ENCODE results near the gene CRYBA2.

Gene CRYBA2

DNA sequence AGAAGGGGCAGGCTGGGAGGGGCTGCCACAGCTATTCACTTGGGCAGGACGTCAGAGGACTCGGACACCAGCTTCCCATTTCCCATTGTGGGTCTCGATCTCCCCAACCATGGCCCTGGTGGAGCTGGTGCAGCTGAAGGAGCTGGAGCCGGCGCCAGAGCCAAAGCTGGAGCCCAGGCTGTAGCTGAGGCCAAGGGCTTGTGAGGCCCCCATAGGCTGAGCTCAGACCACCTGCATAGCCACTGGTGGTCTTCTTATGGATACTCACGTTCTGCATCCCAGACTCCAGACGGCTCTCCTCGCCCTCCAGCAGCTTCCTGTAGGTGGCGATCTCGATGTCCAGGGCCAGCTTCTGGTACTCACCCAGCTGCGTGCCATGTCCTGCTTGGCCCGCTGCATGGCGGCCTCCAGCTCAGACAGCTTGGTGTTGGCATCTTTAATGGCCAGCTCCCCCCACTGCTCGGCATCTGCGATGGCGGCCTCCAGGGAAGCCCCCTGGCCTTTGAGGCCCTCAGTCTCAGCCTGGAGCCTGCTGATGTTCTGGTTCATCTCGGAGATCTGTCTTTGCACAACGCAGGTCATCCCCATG, 39.8 kb downstream of the CRYBA2 start:
- H3F3A ChIP-seq (ENCODE audit: insufficient read depth) = no peaks in the 10 kb centered on the region
- no peaks in the 10 kb centered on the region for H3K27me3 ChIP-seq (ENCODE audit: low read length)
- no peak overlapping the region for H3K4me2 ChIP-seq (ENCODE audit: low read depth, low read length, poor library complexity, severe bottlenecking)
- no peak overlapping the region for H2AFZ ChIP-seq (ENCODE audit: low read depth, low read length, severe bottlenecking)
- H3K9me2 ChIP-seq (replicated peaks; ENCODE audit: insufficient read depth, low read length) = no peaks in the 10 kb centered on the region
- no peaks in the 10 kb centered on the region for H3K9me3 ChIP-seq (ENCODE audit: insufficient read depth, low read length)
- H3K9ac ChIP-seq (ENCODE audit: low read length) = no peak overlapping the region
- TF ChIP-seq, protein P1, sequence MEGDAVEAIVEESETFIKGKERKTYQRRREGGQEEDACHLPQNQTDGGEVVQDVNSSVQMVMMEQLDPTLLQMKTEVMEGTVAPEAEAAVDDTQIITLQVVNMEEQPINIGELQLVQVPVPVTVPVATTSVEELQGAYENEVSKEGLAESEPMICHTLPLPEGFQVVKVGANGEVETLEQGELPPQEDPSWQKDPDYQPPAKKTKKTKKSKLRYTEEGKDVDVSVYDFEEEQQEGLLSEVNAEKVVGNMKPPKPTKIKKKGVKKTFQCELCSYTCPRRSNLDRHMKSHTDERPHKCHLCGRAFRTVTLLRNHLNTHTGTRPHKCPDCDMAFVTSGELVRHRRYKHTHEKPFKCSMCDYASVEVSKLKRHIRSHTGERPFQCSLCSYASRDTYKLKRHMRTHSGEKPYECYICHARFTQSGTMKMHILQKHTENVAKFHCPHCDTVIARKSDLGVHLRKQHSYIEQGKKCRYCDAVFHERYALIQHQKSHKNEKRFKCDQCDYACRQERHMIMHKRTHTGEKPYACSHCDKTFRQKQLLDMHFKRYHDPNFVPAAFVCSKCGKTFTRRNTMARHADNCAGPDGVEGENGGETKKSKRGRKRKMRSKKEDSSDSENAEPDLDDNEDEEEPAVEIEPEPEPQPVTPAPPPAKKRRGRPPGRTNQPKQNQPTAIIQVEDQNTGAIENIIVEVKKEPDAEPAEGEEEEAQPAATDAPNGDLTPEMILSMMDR (IDR thresholded peaks at IDR 0.05; ENCODE audit: insufficient read depth, low read length, poor library complexity, severe bottlenecking) = no peak
- TF ChIP-seq EZH2phosphoT487 (conservative IDR thresholded peaks at IDR 0.05; ENCODE audit: low read length) = no peak
- H3K4me3 ChIP-seq (ENCODE audit: insufficient read depth, low read length, poor library complexity, severe bottlenecking) = no peak overlapping the region
- no peaks in the 10 kb centered on the region for H4K20me1 ChIP-seq (ENCODE audit: low read depth, low read length)
- no peaks in the 10 kb centered on the region for H3K36me3 ChIP-seq (ENCODE audit: low read length)
- no peak overlapping the region for H3K27ac ChIP-seq (ENCODE audit: low read depth, low read length)
- H3K79me2 ChIP-seq (ENCODE audit: insufficient read depth, low read length) = no peaks in the 10 kb centered on the region

DNA sequence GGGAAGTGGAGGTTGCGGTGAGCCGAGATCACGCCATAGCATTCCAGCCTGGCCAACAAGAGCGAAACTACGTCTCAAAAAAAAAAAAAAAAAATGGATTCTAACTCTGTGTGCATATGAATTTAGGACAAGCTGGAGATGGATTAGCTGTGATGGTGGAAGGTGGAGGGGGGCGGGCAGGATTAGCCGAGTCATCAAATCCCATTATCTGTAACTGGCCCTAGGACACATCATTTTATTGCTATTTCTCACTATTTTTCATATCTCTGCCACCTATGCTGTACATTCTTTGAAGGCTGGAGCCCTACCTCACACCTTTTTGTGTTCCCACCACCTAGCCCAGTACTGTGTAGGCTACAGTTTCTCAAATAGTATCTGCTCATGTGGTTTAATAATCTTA, 41.1 kb downstream of the CRYBA2 start:
- Histone ChIP-seq H3K27me3 (ENCODE audit: low read length) (no peaks in the 10 kb centered on the region), H3K4me2 (ENCODE audit: low read depth, low read length, poor library complexity, severe bottlenecking) (no peak overlapping the region), H3F3A (ENCODE audit: insufficient read depth) (no peaks in the 10 kb centered on the region)

DNA sequence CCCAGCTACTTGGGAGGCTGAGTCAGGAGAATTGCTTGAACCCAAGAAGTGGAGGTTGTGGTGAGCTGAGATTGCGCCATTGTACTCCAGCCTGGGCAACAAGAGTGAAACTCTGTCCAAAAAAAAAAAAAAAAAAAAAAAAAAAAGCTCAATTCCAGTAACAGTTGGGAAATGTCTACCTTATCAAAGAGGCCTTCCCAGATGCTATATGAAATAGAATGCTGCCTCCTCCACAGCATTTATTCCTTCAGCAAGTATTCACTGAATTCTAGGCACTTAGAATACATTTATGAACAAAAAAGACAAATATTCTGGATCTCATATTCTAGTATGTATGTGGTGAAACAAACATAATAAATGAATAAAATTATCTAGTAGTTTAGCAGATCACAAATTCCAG, 46.6 kb downstream of the CRYBA2 start:
- Histone ChIP-seq H3K27ac (ENCODE audit: low read depth, low read length) (no peak overlapping the region), H4K20me1 (ENCODE audit: low read depth, low read length) (no peaks in the 10 kb centered on the region), H3K9ac (ENCODE audit: low read length) (no peak overlapping the region), H3K4me2 (ENCODE audit: low read depth, low read length, poor library complexity, severe bottlenecking) (no peak overlapping the region), H3K4me3 (ENCODE audit: insufficient read depth, low read length, poor library complexity, severe bottlenecking) (no peak overlapping the region), H2AFZ (ENCODE audit: low read depth, low read length, severe bottlenecking) (no peak overlapping the region), H3K9me3 (ENCODE audit: insufficient read depth, low read length) (no peaks in the 10 kb centered on the region), H3K27me3 (ENCODE audit: low read length) (0 out of 2 replicates have a peak, but pooled peaks cover 5% of the 10 kb centered on the region), H3K79me2 (ENCODE audit: insufficient read depth, low read length) (no peaks in the 10 kb centered on the region), H3K36me3 (ENCODE audit: low read length) (no peaks in the 10 kb centered on the region), H3F3A (ENCODE audit: insufficient read depth) (no peaks in the 10 kb centered on the region), H3K9me2 (replicated peaks; ENCODE audit: insufficient read depth, low read length) (0 out of 2 replicates have a peak, but pooled peaks cover 3% of the 10 kb centered on the region)
- TF ChIP-seq, protein P1 (IDR thresholded peaks at IDR 0.05; ENCODE audit: insufficient read depth, low read length, poor library complexity, severe bottlenecking) = no peak

More for the DNA sequence above, 41.1 kb downstream of the CRYBA2 start:
- Histone ChIP-seq H3K79me2 (ENCODE audit: insufficient read depth, low read length) (no peaks in the 10 kb centered on the region), H4K20me1 (ENCODE audit: low read depth, low read length) (no peaks in the 10 kb centered on the region), H2AFZ (ENCODE audit: low read depth, low read length, severe bottlenecking) (no peak overlapping the region), H3K27ac (ENCODE audit: low read depth, low read length) (no peak overlapping the region), H3K9me3 (ENCODE audit: insufficient read depth, low read length) (no peaks in the 10 kb centered on the region), H3K9ac (ENCODE audit: low read length) (no peak overlapping the region), H3K36me3 (ENCODE audit: low read length) (no peaks in the 10 kb centered on the region), H3K4me3 (ENCODE audit: insufficient read depth, low read length, poor library complexity, severe bottlenecking) (no peak overlapping the region), H3K9me2 (replicated peaks; ENCODE audit: insufficient read depth, low read length) (no peaks in the 10 kb centered on the region)
- TF ChIP-seq, protein P1 (IDR thresholded peaks at IDR 0.05; ENCODE audit: insufficient read depth, low read length, poor library complexity, severe bottlenecking) = no peak
- TF ChIP-seq EZH2phosphoT487 (conservative IDR thresholded peaks at IDR 0.05; ENCODE audit: low read length) = no peak
